Transverse colon (tissue), 3 donors: Measurements from ENCODE around the gene MEIS3.

Experiments used
- EP300 ChIP-seq: sonication (generic); formaldehyde crosslinking; IDR thresholded peaks from one replicate; pipeline ENCODE4 v1.6.1; 2017; ENCODE audit warnings: antibody characterized with exemption, low read depth
- POLR2A ChIP-seq: fragments of 450-650 bp; IDR thresholded peaks from one replicate; pipeline ENCODE4 v1.6.1; 2016; ENCODE audit warnings: antibody characterized with exemption, mild to moderate bottlenecking, moderate library complexity
- POLR2AphosphoS5 ChIP-seq, 3 donors: sonication (generic); formaldehyde crosslinking; IDR thresholded peaks; one replicate each; pipeline ENCODE4 v1.6.1; 2016; ENCODE audit warnings: antibody characterized with exemption in 3 of 3

GRCh38 chr19:47371261-47371660, 48.1 kb downstream of the MEIS3 start:
- TF ChIP-seq POLR2AphosphoS5 (IDR thresholded peaks at IDR 0.05) (no peak), POLR2A (no peak), EP300 (no peak)
